Loucy (cell line): ENCODE data around the gene BRK1.

Source experiments
- H2AFZ ChIP-seq: fragments of 200-600 bp; sonication (generic); 2 replicates; pipeline ENCODE4 v1.6.0; 2016; ENCODE audit warnings: antibody characterized with exemption, mild to moderate bottlenecking, low read length, moderate library complexity
- H3F3A ChIP-seq: fragments of 200-600 bp; 2 replicates; pipeline ENCODE4 v1.6.0; 2016; ENCODE audit warnings: antibody characterized with exemption, low read depth, mild to moderate bottlenecking
- H3K27me3 ChIP-seq: fragments of 200-600 bp; sonication (generic); 2 replicates; pipeline ENCODE4 v1.6.1; 2014; ENCODE audit warnings: low read length, mild to moderate bottlenecking; ENCODE audit not compliant: insufficient read depth, poor library complexity, severe bottlenecking
- H3K36me3 ChIP-seq: fragments of 200-600 bp; sonication (generic); 2 replicates; pipeline ENCODE4 v1.6.1; 2016; ENCODE audit warnings: low read length; ENCODE audit not compliant: insufficient read depth
- H3K4me1 ChIP-seq: fragments of 200-600 bp; sonication (generic); 2 replicates; pipeline ENCODE4 v1.5.1; 2014; ENCODE audit warnings: low read length, mild to moderate bottlenecking; ENCODE audit not compliant: insufficient read depth, poor library complexity, severe bottlenecking
- H3K4me2 ChIP-seq: fragments of 200-600 bp; sonication (generic); 2 replicates; pipeline ENCODE4 v1.6.0; 2014; ENCODE audit warnings: antibody characterized with exemption, low read length, low read depth, mild to moderate bottlenecking; ENCODE audit not compliant: poor library complexity, severe bottlenecking
- H3K4me3 ChIP-seq: fragments of 200-600 bp; sonication (generic); 2 replicates; pipeline ENCODE4 v1.5.1; 2014; ENCODE audit warnings: low read length, mild to moderate bottlenecking, mixed read lengths; ENCODE audit not compliant: poor library complexity, severe bottlenecking
- H3K79me2 ChIP-seq: fragments of 200-600 bp; sonication (generic); 2 replicates; pipeline ENCODE4 v1.6.1; 2014; ENCODE audit warnings: low read length; ENCODE audit not compliant: insufficient read depth
- H3K9ac ChIP-seq: fragments of 200-600 bp; sonication (generic); 2 replicates; pipeline ENCODE4 v1.6.0; 2014; ENCODE audit warnings: mild to moderate bottlenecking, low read depth, low read length, moderate library complexity; ENCODE audit not compliant: poor library complexity, severe bottlenecking
- H3K9me2 ChIP-seq: fragments of 200-600 bp; sonication (generic); replicated peaks from 2 replicates; pipeline ENCODE4 v1.6.1; 2016; ENCODE audit warnings: low read depth, low read length, mixed read lengths
- H3K9me3 ChIP-seq: fragments of 200-600 bp; sonication (generic); 2 replicates; pipeline ENCODE4 v1.6.1; 2014; ENCODE audit warnings: mild to moderate bottlenecking, antibody characterized with exemption, low read length, low read depth; ENCODE audit not compliant: insufficient read depth
- H4K20me1 ChIP-seq: fragments of 200-600 bp; sonication (generic); 2 replicates; pipeline ENCODE4 v1.6.0; 2014; ENCODE audit warnings: antibody characterized with exemption, low read length, mild to moderate bottlenecking; ENCODE audit not compliant: insufficient read depth, poor library complexity, severe bottlenecking
- CTCF ChIP-seq: fragments of 200-600 bp; sonication (generic); conservative IDR thresholded peaks from 2 replicates; pipeline ENCODE4 v1.5.1; 2014; ENCODE audit warnings: mild to moderate bottlenecking, antibody characterized with exemption, low read length
- EZH2phosphoT487 ChIP-seq: fragments of 200-600 bp; IDR thresholded peaks from 2 replicates; pipeline ENCODE4 v1.6.1; 2018; ENCODE audit warnings: antibody characterized with exemption, mild to moderate bottlenecking, moderate library complexity, borderline replicate concordance

BRK1 gene

GRCh38 chr3:10136426-10137005 is 21.0 kb downstream of the BRK1 start:
- Histone ChIP-seq H3K36me3 (no peaks in the 10 kb centered on the region), H3K4me3 (no peak overlapping the region), H3K4me1 (peaks cover 15% of the 10 kb centered on the region), H3K9me2 (no peaks in the 10 kb centered on the region), H2AFZ (no peak overlapping the region), H3K27me3 (no peaks in the 10 kb centered on the region), H3K79me2 (no peaks in the 10 kb centered on the region), H3K9me3 (no peaks in the 10 kb centered on the region), H4K20me1 (no peaks in the 10 kb centered on the region), H3K9ac (no peak overlapping the region), H3F3A (no peaks in the 10 kb centered on the region), H3K4me2 (no peak overlapping the region)
- TF ChIP-seq EZH2phosphoT487, result no peak
- TF ChIP-seq CTCF, result no peak

GRCh38 chr3:10137178-10137577 is 21.7 kb downstream of the BRK1 start:
- no peaks in the 10 kb centered on the region for H3K9me3 ChIP-seq
- H3K4me2 ChIP-seq, result no peak overlapping the region
- H3K27me3 ChIP-seq, result no peaks in the 10 kb centered on the region
- no peaks in the 10 kb centered on the region for H4K20me1 ChIP-seq
- TF ChIP-seq EZH2phosphoT487 (no peak), CTCF (no peak)
- no peaks in the 10 kb centered on the region for H3F3A ChIP-seq
- H3K4me3 ChIP-seq, result no peak overlapping the region
- H3K36me3 ChIP-seq, result no peaks in the 10 kb centered on the region
- no peak overlapping the region for H2AFZ ChIP-seq
- H3K9ac ChIP-seq, result no peak overlapping the region
- no peaks in the 10 kb centered on the region for H3K9me2 ChIP-seq
- H3K79me2 ChIP-seq, result peaks cover 4% of the 10 kb centered on the region
- peaks cover 15% of the 10 kb centered on the region for H3K4me1 ChIP-seq

DNA sequence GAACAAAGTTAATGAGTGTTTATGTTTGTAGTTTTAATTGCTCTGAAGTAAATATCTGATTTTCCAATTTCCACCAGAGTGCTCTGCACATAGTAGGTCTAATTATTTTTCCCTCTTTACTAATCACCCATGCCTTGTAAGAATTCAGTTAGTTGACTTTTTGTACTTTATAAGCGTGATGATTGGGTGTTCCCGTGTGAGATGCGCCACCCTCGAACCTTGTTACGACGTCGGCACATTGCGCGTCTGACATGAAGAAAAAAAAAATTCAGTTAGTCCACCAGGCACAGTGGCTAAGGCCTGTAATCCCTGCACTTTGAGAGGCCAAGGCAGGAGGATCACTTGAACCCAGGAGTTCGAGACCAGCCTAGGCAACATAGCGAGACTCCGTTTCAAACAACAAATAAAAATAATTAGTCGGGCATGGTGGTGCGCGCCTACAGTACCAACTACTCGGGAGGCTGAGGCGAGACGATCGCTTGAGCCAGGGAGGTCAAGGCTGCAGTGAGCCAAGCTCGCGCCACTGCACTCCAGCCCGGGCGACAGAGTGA is 25.6 kb downstream of the BRK1 start:
- peak overlapping the region; percentile 93 for H2AFZ ChIP-seq

More for the DNA sequence above, 25.6 kb downstream of the BRK1 start:
- TF ChIP-seq EZH2phosphoT487 (no peak), CTCF (no peak)
- peaks cover 28% of the 10 kb centered on the region for H3K4me1 ChIP-seq
- H3K27me3 ChIP-seq, result no peaks in the 10 kb centered on the region
- H3K9me3 ChIP-seq, result no peaks in the 10 kb centered on the region
- H3K4me2 ChIP-seq, result peak overlapping the region; percentile 73
- peaks cover 43% of the 10 kb centered on the region for H3K79me2 ChIP-seq
- peaks cover 33% of the 10 kb centered on the region for H4K20me1 ChIP-seq
- H3K9me2 ChIP-seq, result no peaks in the 10 kb centered on the region
- peak overlapping the region; percentile 100 for H3K4me3 ChIP-seq
- peak overlapping the region; percentile 80 for H3K9ac ChIP-seq
- H3F3A ChIP-seq, result no peaks in the 10 kb centered on the region
- no peaks in the 10 kb centered on the region for H3K36me3 ChIP-seq
